CD4-positive, alpha-beta T cell treated with Interferon alpha-2 for 1 hour (primary cell): ENCODE data around the gene CCDC141.

Source experiments
- DNase-seq, 2 donors: peaks; one replicate each; pipeline ENCODE4 v3.0.0-alpha.2; 2020 to 2022

CCDC141 gene

DNA sequence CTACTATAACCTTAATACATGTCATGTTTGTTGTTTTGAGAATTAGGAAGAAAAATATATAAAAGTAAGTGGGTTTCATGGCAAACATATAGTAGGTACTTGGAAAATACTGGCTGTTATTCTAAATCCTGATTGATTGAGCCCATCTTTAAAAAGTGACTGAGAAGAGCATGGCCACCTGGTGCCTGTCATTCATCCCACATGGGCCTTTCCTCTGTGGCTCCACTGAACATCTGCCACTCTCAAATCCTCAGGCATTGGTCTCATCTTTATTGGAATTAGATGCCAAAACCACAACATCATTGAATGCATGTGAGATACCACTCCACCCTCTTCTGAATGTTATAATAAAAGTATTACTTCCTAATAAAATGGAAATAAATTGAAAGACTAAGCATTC is 141.1 kb downstream of the CCDC141 start:
- DNase-seq = no peak

- DNase-seq = no peak
These were observed 144.7 kb downstream of the CCDC141 start for GRCh38 chr2:178905261-178905660.

DNA sequence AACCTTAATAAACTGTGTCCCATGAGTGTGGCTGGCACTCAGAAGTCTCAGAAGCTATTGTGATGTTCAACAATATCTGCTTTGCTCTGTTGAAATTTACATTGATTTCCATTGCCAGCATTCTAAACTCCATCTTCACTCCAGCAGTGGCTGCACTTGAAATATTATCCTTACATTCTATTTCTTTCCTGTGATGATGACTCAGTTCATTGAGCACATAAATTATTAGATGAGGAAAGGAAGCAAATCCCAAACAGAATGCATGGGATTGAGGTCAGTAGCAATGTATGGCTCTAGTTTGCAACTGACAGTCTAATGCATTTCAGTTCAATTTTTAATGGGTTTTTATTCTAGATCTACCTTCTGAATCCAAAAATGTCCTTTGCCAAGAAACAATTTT is 150.3 kb downstream of the CCDC141 start:
- no peak for DNase-seq

- DNase-seq = no peak
These were observed 154.1 kb downstream of the CCDC141 start for GRCh38 chr2:178895872-178896271.

DNA sequence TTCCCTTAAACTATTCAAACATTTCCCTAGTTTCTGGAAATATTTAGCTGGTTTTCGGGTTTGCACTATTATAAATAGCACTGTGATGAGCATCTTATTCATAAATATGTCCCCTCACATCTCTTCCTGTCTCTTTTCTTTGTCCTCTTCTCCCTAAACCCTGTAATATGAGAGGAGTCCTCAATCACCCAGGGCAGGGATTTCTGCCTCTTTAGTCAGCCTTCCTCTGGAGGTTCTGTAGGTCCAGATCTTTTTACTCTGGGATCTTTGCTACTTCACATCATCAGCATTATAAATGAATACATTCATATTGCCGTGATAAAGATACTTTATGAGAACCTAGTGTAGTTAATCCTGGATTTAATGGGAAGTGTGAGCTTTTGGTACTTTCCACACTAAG is 154.8 kb downstream of the CCDC141 start:
- no peak for DNase-seq

DNA sequence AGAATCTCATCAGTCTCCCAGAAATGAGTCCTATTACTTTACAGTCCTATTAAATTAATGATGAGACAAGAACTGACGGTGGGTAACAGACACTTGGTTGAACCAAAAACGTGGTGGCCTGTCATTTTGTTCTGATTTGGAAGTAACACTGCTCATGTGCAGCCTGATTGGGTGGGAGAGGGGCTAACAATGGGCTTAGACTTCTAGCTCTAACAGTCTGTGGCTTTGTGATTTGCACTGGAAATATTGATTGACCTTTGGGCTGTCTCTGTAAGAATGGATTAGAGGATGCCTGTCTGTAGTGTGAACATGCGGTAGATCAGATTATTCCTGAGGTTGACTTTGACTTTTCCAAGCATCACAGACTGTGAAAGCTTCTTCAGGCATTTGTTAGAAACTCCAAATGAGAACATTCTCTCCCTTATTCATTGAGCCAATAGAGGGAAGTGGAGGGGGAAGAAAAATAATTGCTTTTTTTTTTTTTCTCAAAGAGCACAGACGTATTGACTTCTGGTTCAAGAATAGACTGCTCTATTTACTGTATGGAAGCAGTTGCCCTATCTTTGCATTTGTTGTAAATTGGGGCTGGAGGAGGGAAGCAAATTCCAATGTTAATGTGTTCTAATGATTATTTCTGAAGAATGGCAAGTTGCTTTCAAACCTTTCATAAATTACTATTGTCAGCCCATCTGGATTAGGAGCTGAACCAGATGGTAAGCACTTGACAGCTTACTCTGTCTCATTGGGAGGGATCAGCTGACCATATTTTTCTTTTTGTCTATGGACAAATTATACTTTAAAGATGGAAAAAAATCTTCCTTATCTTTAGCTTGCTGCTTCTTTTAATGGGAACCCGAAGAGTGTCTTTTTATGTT is 156.9 kb downstream of the CCDC141 start:
- DNase-seq = no peak

- no peak for DNase-seq
These were observed 157.9 kb downstream of the CCDC141 start for GRCh38 chr2:178891959-178892485.

GRCh38 chr2:178891265-178891958 is 158.5 kb downstream of the CCDC141 start:
- peak; percentile 22 to 63 for DNase-seq

DNA sequence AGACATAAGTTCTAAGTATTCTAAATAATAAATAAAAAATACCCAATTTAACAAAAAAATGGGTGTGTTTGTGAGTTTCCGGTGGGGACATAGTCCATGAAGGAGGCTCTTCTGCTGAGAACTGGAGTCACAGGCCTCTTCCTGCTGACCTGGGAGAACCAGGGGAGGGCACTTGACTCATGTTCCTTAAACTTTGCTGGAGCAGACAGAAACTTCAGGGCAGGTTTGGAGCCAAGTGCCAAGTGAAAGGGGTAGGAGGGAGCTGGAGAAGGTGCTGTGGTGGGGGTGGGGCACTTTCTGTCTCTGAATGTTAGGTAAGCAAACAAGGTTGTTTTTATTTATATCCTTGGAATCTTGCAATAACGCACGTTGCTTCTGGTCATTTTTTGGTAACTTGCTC is 163.9 kb downstream of the CCDC141 start:
- DNase-seq = no peak

GRCh38 chr2:178884440-178884839 is 165.5 kb downstream of the CCDC141 start:
- DNase-seq = no peak

DNA sequence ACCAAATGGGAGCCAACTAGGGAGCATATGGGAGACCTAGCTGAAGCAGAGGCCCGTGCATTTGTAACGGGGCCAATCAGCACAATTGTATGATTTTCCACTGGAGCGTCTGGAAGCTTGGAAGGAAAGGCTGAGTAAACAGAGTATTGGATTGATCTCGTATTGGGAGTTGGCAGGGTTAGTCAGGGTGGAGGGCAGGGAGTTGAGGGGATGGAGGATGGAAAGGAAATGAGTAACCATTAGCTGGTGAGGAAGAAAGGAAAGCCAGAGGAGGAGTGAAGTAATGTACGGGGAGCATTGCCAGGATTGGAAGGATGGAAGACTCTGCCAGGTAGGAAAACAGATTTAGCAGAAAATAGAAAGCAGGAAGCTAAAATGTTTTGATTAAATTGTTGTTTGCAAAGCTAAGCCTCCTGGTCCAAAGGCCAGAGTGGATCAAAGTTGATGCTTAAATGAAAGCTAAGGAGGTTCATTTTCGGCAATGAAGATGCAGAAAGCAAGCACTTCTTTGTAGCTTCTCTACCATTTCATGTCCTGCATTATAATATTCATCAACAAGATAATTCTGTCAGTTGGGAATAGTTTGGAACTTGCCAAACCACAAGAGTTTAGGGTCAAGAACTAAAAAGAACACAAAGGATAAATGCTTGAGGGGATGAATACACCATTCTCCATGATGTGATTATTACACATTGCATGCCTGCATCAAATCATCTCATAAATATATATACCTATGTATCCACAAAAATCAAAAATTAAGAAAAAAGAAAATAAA is 167.1 kb downstream of the CCDC141 start:
- DNase-seq = no peak

DNA sequence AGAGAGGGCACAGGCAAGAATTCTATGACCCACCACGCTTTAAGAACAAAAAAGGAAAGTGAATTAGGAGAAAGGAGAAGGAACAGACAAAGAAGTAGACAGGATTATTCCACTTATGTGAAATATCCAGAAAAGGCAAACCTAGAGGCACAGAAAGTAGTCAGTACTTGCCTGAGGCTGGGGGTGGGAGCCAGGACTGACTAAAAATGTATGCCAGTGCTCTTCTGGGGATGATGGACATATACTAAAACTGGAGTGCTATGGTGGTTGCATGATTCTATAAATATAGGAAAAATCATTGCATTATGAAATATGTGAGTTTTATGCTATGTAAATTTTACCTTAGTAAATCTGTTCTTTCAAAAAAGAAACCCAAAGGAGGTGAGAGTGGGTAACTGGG is 168.9 kb downstream of the CCDC141 start:
- no peak for DNase-seq

- DNase-seq = no peak
These were observed 169.7 kb downstream of the CCDC141 start for GRCh38 chr2:178880257-178880656.

DNA sequence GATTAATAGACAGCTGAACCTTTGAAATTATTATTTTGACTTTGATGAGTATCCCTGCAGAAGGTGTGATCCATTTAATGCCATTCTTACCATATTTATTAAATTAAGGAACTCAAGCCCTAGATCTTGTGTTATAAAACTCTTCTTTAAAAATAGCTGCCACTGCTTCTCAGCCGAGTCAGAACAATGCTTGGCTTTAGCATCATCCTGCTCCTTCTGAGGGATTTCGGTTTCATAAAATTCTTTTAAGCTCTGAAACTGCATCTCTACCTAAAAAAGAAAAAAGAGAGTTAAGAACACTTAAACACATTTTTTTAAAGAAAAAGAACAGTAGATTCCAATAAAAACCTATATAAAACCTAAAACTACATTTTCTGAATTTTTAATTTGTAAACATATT is 172.1 kb downstream of the CCDC141 start:
- DNase-seq = no peak

GRCh38 chr2:178874529-178875240 is 175.3 kb downstream of the CCDC141 start:
- DNase-seq = no peak

GRCh38 chr2:178873912-178874311 is 176.0 kb downstream of the CCDC141 start:
- no peak for DNase-seq

DNA sequence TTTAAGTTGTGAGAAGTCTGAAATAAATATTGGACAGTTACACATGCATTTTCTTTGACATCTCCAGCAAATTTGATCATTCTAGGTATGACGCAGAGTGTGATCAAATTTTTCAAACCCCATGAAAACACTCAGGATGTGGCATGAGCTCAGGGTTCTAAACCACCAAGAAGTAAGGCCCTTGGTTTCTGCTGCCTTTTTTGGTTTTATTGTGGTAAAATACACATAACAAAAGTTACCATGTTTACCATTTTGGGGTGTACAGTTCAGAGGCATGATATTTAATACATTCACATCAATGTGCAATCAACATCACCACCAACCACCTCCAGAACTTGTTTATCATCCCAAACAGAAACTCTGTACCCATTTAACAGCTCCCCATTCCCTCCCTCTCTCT is 178.4 kb downstream of the CCDC141 start:
- DNase-seq = no peak

DNA sequence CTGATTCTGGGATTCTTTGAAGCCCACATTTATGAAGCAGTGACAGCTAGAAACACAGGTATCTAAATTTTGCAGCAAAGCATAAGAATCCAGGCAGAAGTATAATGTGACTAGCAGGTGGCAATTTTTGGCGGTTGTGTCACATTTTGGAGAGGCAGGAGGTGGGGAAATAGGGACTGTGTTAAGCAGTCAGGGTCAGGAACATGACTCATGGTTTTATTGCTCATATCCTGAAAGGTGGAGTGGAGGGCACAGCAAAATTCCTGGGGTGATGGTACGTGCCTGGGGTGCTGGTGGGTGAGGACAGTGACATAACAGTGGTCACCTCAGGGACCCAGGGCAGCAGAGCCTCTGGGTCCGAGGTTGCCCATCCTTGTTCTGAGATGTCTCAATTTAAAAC is 179.2 kb downstream of the CCDC141 start:
- DNase-seq = no peak

GRCh38 chr2:178865999-178866398 is 183.9 kb downstream of the CCDC141 start:
- DNase-seq = no peak

- DNase-seq = no peak
These were observed 184.6 kb downstream of the CCDC141 start for GRCh38 chr2:178865146-178865936.

GRCh38 chr2:178863856-178864620 is 185.9 kb downstream of the CCDC141 start:
- DNase-seq = no peak
